HepG2 (cell line): ENCODE results near the gene PLCG2.

Experiments used
- EZH2 ChIP-seq: conservative IDR thresholded peaks from 2 replicates; pipeline ENCODE4 v1.6.1; 2012; ENCODE audit warnings: mild to moderate bottlenecking, low read depth, low read length, moderate library complexity
- NFYB ChIP-seq: sonication (generic); formaldehyde crosslinking; IDR thresholded peaks from 2 replicates; pipeline ENCODE4 v1.4.0; 2020; ENCODE audit warnings: missing genetic modification reagents
- POLR2A ChIP-seq, 2 experiments: IDR thresholded peaks; 2 replicates each; pipeline ENCODE4 v1.6.1; 2011; ENCODE audit warnings: low read depth in 2 of 2, low read length in 2 of 2, mild to moderate bottlenecking in 1 of 2, moderate library complexity in 1 of 2; ENCODE audit not compliant: insufficient read depth in 1 of 2
- TEF ChIP-seq: sonication (generic); formaldehyde crosslinking; IDR thresholded peaks from 2 replicates; pipeline ENCODE4 v1.5.0; 2020; ENCODE audit warnings: missing genetic modification reagents
- ZBTB10 ChIP-seq: sonication (generic); formaldehyde crosslinking; IDR thresholded peaks from 2 replicates; pipeline ENCODE4 v1.4.0; 2020; ENCODE audit warnings: missing genetic modification reagents, borderline replicate concordance

DNA sequence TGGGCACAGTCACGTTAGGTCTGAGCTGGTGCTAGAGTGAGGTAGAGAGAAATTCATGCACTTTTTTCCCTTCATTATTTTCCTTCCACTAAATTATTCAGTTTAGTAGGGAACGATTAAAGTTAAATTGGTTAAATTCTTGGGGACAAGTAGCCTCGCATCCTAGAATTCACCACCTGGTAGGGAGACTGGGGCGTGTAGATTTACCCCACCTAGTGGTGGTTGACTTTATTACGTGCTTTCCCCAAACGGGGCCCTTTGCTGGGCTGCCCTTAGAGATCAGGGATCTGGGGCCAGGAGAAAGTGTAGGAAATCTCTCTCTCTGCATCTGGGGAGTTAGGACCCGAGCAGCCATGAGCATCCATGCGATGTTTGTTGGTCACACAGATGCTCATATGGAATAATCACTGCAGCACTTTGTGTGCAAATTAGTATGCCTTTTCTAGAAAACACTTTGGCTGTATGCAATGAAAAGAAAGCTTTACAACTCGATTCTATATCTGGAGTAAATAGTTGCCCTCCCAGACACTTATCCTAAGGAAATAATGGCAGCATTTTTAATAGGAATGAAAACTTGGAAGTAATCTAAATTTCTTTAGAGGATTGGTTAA is 107.0 kb downstream of the PLCG2 start:
- TF ChIP-seq EZH2 = no peak
- TF ChIP-seq TEF (CRISPR knock-in tag) = no peak
- no peak for TF ChIP-seq ZBTB10 (CRISPR knock-in tag)
- no peak for TF ChIP-seq NFYB
- no peak for TF ChIP-seq POLR2A (IDR thresholded peaks at IDR 0.05; ENCODE audit: insufficient read depth in 1 of 2, low read depth in 2 of 2, low read length in 2 of 2)
